Activated CD8-positive, alpha-beta memory T cell treated with anti-CD3 and anti-CD28 coated beads for 1 hour (primary cell): ENCODE results near the gene KIRREL1.

Source experiments
- DNase-seq, 2 donors: peaks; one replicate each; pipeline ENCODE4 v3.0.0-alpha.2; 2020; ENCODE audit warnings: low read depth in 1 of 2; ENCODE audit errors: extremely low read depth in 1 of 2

KIRREL1 gene

GRCh38 chr1:157971769-157972168 lies 21.7 kb upstream of the KIRREL1 start:
- DNase-seq: no peak

DNA sequence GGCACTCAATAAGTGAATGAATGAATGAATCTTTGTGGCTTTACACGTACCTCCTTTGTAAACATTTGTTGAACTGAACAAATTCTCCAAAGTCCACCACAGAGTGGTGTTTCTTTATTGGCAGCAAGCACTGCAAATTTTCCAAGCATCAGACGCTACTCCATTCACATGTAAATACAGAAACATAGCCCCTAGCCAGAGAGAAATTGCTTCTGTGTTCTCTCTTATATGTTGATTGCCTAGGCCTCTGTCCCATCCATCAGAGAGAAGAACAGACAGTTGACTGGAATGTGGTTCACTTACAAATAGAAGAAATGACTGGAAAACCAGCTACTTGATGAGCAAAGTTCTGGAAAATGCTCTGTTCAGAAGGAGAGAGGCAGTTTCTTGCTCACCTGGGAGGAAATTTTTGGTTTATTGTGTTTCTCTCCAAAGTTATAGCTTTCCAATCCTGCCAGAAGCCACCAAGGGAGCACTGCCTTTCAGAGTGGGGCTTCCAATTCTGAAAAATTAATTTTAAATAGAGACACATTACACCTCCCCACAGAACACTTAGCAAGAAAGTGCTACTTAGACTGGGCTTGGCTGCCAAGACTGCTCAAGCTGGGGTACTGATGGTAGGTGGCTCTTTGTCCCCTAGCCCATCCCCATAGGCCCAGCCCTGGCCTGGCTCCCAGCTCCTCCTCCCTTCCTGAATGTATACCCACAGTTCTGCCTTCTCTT lies 18.1 kb upstream of the KIRREL1 start:
- no peak for DNase-seq

DNA sequence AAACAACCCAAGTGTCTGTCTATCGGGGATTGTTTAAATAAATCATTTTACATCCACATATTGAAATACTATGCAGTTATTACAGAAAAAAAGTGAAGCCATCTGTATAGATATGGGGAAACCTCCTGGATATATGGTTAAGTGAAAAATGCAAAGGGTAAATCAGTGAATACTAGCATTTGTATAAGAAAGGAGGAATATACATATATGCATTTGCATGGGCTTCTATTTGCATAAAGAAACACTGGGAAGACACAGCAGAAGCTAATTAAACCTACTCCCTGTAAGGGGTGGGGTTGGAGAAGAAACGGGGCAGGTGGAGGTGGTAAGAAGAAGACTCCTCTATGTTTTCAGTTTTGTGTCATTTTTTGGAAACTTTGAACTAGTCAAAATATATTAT lies 16.6 kb upstream of the KIRREL1 start:
- DNase-seq: no peak

GRCh38 chr1:157978586-157979403 lies 14.7 kb upstream of the KIRREL1 start:
- no peak for DNase-seq

GRCh38 chr1:157982136-157982535 lies 11.3 kb upstream of the KIRREL1 start:
- DNase-seq: no peak

DNA sequence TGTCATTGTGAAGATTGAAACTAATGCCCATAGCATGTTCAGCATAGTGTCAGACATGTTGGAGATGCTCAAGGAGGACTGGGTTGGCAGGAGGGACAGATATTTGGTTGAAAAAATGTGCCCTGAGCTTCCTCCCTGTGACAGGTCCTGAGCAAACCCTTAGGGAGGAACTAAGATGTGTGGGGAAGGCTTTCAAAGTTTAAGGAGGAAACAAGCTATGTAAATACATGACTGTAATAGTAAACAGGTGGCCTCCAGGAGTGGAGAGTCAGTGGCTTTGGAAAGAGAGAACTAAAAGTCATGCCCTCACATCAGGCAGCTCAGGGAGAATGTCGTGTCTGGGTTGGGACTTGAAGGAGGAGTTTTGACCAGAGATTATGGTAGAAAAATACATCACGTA lies 9.7 kb upstream of the KIRREL1 start:
- DNase-seq: no peak

DNA sequence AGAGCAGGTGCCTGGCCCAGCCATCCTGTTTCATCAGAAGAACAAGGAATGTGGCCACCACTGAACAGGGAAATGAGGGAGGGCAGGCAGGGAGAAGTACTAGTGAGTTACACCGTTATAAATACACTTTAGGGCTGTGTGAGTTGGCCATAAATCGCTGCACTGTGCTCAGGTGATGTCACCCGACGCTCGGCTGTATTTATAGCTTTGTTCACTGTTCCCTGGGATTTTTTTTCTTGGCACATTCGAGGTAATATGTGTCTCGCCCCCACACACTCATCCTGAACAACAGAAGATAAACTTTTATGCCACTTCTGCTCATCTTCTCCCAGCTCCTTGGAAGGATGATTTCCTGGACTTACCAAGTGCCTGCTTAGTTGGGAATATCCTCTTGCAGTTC lies 9.0 kb upstream of the KIRREL1 start:
- DNase-seq: no peak

DNA sequence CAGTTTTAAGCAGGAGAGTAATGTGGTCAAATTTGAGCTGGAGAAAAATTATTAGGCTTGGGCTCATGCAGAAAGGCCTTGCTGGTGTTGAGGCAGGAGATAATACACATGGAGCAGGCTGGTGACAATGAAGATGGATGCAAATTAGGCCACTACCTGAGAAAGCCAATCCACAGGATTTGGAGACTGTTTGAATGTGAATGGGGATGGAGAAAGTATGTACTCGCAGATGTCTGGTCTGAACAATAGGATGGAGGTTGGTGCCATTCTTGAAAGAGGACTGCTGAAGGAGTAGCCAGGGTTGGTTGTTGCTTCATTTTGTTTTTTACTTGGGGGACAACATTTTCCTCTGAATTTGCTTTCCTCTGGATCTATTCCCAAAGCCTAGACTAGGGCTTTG lies 8.0 kb upstream of the KIRREL1 start:
- no peak for DNase-seq

DNA sequence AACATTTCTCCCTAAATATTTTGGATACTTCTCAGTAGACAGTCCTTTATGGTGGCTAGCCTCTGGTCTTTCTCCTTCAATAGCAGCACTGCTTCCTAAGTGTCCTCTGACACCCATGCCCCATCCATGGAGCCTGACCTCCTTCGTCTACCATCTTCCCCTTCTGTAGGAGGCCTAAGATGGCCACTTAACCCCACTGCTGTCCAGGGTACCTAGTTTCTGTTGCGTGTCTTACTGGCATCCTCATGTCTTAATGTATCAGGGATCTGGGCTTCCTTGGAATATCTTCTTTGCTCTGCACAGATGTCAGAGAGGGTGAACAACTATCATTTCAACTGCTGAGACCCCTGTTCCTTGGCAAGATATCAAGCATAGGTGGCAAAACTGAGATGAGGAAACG lies 5.4 kb upstream of the KIRREL1 start:
- DNase-seq: no peak

- peak in 1 of 2 donors; percentile 9 for DNase-seq
Measured at GRCh38 chr1:157992031-157992832, 1.2 kb upstream of the KIRREL1 start.

DNA sequence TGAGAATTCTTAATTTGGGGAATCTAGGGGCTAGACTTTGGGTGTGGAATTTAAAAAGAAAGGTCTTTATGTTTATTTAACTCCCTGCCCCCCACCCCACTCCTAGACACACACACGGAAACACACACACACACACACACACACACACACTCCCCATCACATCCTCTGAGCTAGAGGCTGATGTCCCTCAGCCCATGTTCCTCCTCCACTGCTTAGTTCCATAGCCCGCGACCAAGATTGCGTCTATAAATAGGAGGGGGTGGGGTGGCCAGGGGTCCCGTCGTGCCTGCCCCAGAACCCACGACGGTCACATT lies 655 bp upstream of the KIRREL1 start:
- no peak for DNase-seq

- no peak for DNase-seq
Measured at GRCh38 chr1:157993918-157994605, 617 bp downstream of the KIRREL1 start.

GRCh38 chr1:157994704-157995582 lies 1.5 kb downstream of the KIRREL1 start:
- DNase-seq: no peak

- DNase-seq: no peak
Measured at GRCh38 chr1:157995583-157996169, 2.2 kb downstream of the KIRREL1 start.

GRCh38 chr1:157996433-157996832 lies 3.0 kb downstream of the KIRREL1 start:
- no peak for DNase-seq

DNA sequence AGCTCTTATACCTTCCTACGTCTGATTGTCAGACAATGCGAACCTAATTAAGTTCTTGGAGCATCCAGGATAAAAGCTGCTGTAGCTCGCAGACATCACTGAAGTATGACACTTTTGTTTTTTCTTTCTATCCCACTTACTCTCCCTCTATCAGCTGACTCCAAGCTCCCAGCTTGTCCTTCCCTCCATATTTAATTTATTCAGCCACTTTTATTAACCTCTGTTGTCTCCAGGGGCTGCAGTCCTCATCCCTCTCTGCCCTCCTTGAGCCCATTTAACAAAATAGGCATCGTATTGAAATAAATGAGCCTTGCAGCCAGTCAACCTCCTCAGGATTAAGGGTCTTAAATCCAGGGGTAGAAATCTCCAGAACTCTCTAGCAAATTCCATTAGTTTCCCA lies 7.1 kb downstream of the KIRREL1 start:
- DNase-seq: no peak

- DNase-seq: no peak
Measured at GRCh38 chr1:158002022-158002630, 8.7 kb downstream of the KIRREL1 start.

- DNase-seq: no peak
Measured at GRCh38 chr1:158002631-158003405, 9.4 kb downstream of the KIRREL1 start.

- no peak for DNase-seq
Measured at GRCh38 chr1:158003406-158003800, 10.0 kb downstream of the KIRREL1 start.
